H9 (cell line): ENCODE measurements around the gene BTBD19. TPM values are rescaled to one million over a fixed set of nuclear protein-coding genes. Genes with fewer than 3 reads are reported as not detected.

Experiments
- DNase-seq: peaks from one replicate; pipeline ENCODE4 v3.0.0-alpha.2; 2017
- H2AFZ ChIP-seq: one replicate; pipeline ENCODE4 v1.6.1; 2013; ENCODE audit warnings: mild to moderate bottlenecking, low read length, control low read depth, moderate library complexity
- H2AK5ac ChIP-seq: 2 replicates; pipeline ENCODE4 v1.6.1; 2013; ENCODE audit warnings: low read length, control low read depth, mixed read lengths; ENCODE audit not compliant: insufficient read length
- H2BK120ac ChIP-seq: one replicate; pipeline ENCODE4 v1.6.1; 2013; ENCODE audit warnings: low read depth, mild to moderate bottlenecking, low read length, control low read depth, inconsistent platforms; ENCODE audit not compliant: poor library complexity, severe bottlenecking
- H2BK12ac ChIP-seq: 2 replicates; pipeline ENCODE4 v1.6.1; 2013; ENCODE audit warnings: low read length, control low read depth, mixed read lengths, low read depth; ENCODE audit not compliant: insufficient read length
- H2BK15ac ChIP-seq: 2 replicates; pipeline ENCODE4 v1.6.1; 2013; ENCODE audit warnings: low read depth, low read length, control low read depth
- H2BK20ac ChIP-seq: one replicate; pipeline ENCODE4 v1.6.1; 2013; ENCODE audit warnings: low read depth, mild to moderate bottlenecking, low read length, control low read depth, inconsistent platforms; ENCODE audit not compliant: poor library complexity, severe bottlenecking
- H2BK5ac ChIP-seq: 2 replicates; pipeline ENCODE4 v1.6.1; 2013; ENCODE audit warnings: low read length, control low read depth, mixed read lengths; ENCODE audit not compliant: insufficient read length
- H3K14ac ChIP-seq: 2 replicates; pipeline ENCODE4 v1.6.1; 2013; ENCODE audit warnings: low read length, control low read depth; ENCODE audit not compliant: insufficient read depth
- H3K18ac ChIP-seq: 2 replicates; pipeline ENCODE4 v1.6.1; 2013; ENCODE audit warnings: low read depth, mild to moderate bottlenecking, mixed read lengths, low read length, control low read depth; ENCODE audit not compliant: insufficient read length
- H3K23ac ChIP-seq: 2 replicates; pipeline ENCODE4 v1.6.1; 2013; ENCODE audit warnings: low read length, control low read depth, mixed read lengths, low read depth; ENCODE audit not compliant: insufficient read length
- H3K23me2 ChIP-seq: 2 replicates; pipeline ENCODE4 v1.6.1; 2013; ENCODE audit warnings: low read depth, mild to moderate bottlenecking, mixed read lengths, low read length, control low read depth; ENCODE audit not compliant: insufficient read length, poor library complexity, severe bottlenecking
- H3K27ac ChIP-seq: 2 replicates; pipeline ENCODE4 v1.5.1; 2013; ENCODE audit warnings: low read length, control low read depth, mixed read lengths, low read depth; ENCODE audit not compliant: insufficient read length
- H3K27me3 ChIP-seq: 2 replicates; pipeline ENCODE4 v1.6.1; 2013; ENCODE audit warnings: low read length, control low read depth, inconsistent platforms; ENCODE audit not compliant: insufficient read depth
- H3K4ac ChIP-seq: 2 replicates; pipeline ENCODE4 v1.6.1; 2013; ENCODE audit warnings: low read depth, mild to moderate bottlenecking, control low read depth, inconsistent platforms, low read length, moderate library complexity
- H3K4me1 ChIP-seq: 2 replicates; pipeline ENCODE4 v1.6.1; 2013; ENCODE audit warnings: low read length, control low read depth, inconsistent platforms; ENCODE audit not compliant: insufficient read depth
- H3K4me2 ChIP-seq: 2 replicates; pipeline ENCODE4 v1.6.1; 2013; ENCODE audit warnings: low read length, control low read depth, mixed read lengths; ENCODE audit not compliant: insufficient read length, insufficient read depth
- H3K56ac ChIP-seq: 2 replicates; pipeline ENCODE4 v1.6.1; 2013; ENCODE audit warnings: low read depth, mild to moderate bottlenecking, mixed read lengths, low read length, control low read depth; ENCODE audit not compliant: insufficient read length
- H3K79me1 ChIP-seq: 2 replicates; pipeline ENCODE4 v1.6.1; 2013; ENCODE audit warnings: low read depth, mild to moderate bottlenecking, moderate library complexity, low read length, control low read depth, inconsistent platforms; ENCODE audit not compliant: insufficient read depth, poor library complexity, severe bottlenecking
- H3K79me2 ChIP-seq: 2 replicates; pipeline ENCODE4 v1.6.1; 2013; ENCODE audit warnings: low read length, control low read depth, inconsistent platforms; ENCODE audit not compliant: insufficient read depth
- H3K9ac ChIP-seq: 2 replicates; pipeline ENCODE4 v1.6.1; 2013; ENCODE audit warnings: low read length, control low read depth, mixed read lengths; ENCODE audit not compliant: insufficient read length; ENCODE audit errors: extremely low read depth
- H3K9me3 ChIP-seq: one replicate; pipeline ENCODE4 v1.6.1; 2013; ENCODE audit warnings: low read depth, low read length, inconsistent platforms; ENCODE audit not compliant: control insufficient read depth
- H3T11ph ChIP-seq: one replicate; pipeline ENCODE4 v1.6.1; 2013; ENCODE audit warnings: mild to moderate bottlenecking, low read length, control low read depth, inconsistent platforms
- H4K20me1 ChIP-seq: one replicate; pipeline ENCODE4 v1.6.1; 2013; ENCODE audit not compliant: control insufficient read depth, insufficient read length, insufficient read depth
- H4K5ac ChIP-seq: 2 replicates; pipeline ENCODE4 v1.6.1; 2013; ENCODE audit warnings: low read depth, mild to moderate bottlenecking, mixed read lengths, low read length, control low read depth; ENCODE audit not compliant: insufficient read length
- H4K8ac ChIP-seq: replicated peaks from 2 replicates; pipeline ENCODE4 v1.6.1; 2013; ENCODE audit warnings: low read length, control low read depth, mixed read lengths, low read depth; ENCODE audit not compliant: insufficient read length
- H4K91ac ChIP-seq: 2 replicates; pipeline ENCODE4 v1.6.1; 2013; ENCODE audit warnings: low read depth, mild to moderate bottlenecking, moderate library complexity, mixed read lengths, low read length, control low read depth; ENCODE audit not compliant: insufficient read length
- H3K27ac Mint-ChIP-seq, 3 experiments: 2 replicates in 2 of 3; 3 replicates in 1 of 3; pipeline ENCODE4 v1.8.0; 2020 to 2021; ENCODE audit warnings: mixed read lengths in 3 of 3, mild to moderate bottlenecking in 1 of 3, moderate library complexity in 1 of 3
- H3K27me3 Mint-ChIP-seq: 2 replicates; pipeline ENCODE4 v1.8.0; 2021; ENCODE audit warnings: low read depth, mild to moderate bottlenecking, moderate library complexity, mixed read lengths
- H3K36me3 Mint-ChIP-seq, 3 experiments: 2 replicates in 2 of 3; 3 replicates in 1 of 3; pipeline ENCODE4 v1.8.0; 2020 to 2021; ENCODE audit warnings: low read depth in 3 of 3, mixed read lengths in 3 of 3; ENCODE audit not compliant: insufficient read depth in 1 of 3
- H3K4me1 Mint-ChIP-seq, 2 experiments: 2 replicates each; pipeline ENCODE4 v1.8.0; 2020; ENCODE audit warnings: mixed read lengths in 2 of 2
- H3K4me3 Mint-ChIP-seq, 2 experiments: 2 replicates in 1 of 2; 3 replicates in 1 of 2; pipeline ENCODE4 v1.8.0; 2020 to 2021; ENCODE audit warnings: mild to moderate bottlenecking in 2 of 2, mixed read lengths in 2 of 2, moderate library complexity in 1 of 2
- H3K9me3 Mint-ChIP-seq, 2 experiments: 2 replicates in 1 of 2; 3 replicates in 1 of 2; pipeline ENCODE4 v1.8.0; 2020; ENCODE audit warnings: mild to moderate bottlenecking in 2 of 2, mixed read lengths in 2 of 2, moderate library complexity in 1 of 2
- WGBS: extraction: QIAGEN DNeasy Blood & Tissue Kit; methylation state at CpG from one replicate; pipeline ENCODE4 v1.1.7; 2013; ENCODE audit warnings: missing lambda C conversion rate, low lambda C conversion rate, mixed read lengths; ENCODE audit not compliant: insufficient read length; ENCODE audit errors: extremely low coverage; 5-methylcytosine and 5-hydroxymethylcytosine counted together
- total RNA-seq: library from RNA; stranded (reverse); gene quantifications from 2 replicates; pipeline ENCODE4 v1.2.1, GENCODE V29; 2021
- TF ChIP-seq, protein P1 (sequence below): fragments of 200-600 bp; sonication (generic); conservative IDR thresholded peaks from 3 replicates; pipeline ENCODE4 v1.8.0; 2021; ENCODE audit warnings: antibody characterized with exemption, mild to moderate bottlenecking

Gene BTBD19
- total RNA-seq, 1 experiment from 2014 or later = 1.9 TPM

DNA sequence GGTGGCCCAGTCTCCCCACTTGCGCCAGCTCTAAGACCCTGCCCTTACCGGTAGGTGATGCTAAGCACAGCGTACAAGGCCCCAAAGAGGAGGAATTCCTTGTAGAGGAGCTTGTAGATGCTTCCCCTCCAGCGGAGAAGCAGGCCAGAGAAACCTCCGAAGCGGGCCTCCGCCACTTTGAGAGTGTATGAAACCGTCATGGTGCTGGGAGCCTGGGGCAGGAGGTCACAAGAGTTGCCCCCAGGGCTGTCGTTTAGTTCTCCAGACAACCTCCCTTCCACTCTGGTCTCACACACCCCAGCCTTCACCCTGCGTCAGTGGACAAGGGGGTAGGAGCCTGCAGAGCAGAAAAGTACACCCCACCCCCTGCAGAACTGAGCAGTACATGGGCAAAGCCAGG lies 20.8 kb upstream of the BTBD19 start:
- Mint-ChIP-seq H3K27me3 (peaks cover 12% of the 10 kb centered on the region), H3K9me3 (no peaks in the 10 kb centered on the region; a peak in 1 of 5 replicates), H3K36me3 (peaks cover 0 to 3% (median 0%) of the 10 kb centered on the region in 3 experiments; a peak in 3 of 7 replicates), H3K4me1 (peaks cover 29 to 39% of the 10 kb centered on the region in 2 experiments), H3K27ac (no peak overlapping the region), H3K4me3 (no peak overlapping the region)
- WGBS = no CpG with 5 or more reads among the region's 10 CpGs
- H3K23me2 ChIP-seq = peaks cover 9% of the 10 kb centered on the region
- no peak overlapping the region for H3T11ph ChIP-seq
- H3K9me3 ChIP-seq = no peaks in the 10 kb centered on the region
- H3K27me3 ChIP-seq = no peaks in the 10 kb centered on the region
- H3K9ac ChIP-seq = no peak overlapping the region
- no peak overlapping the region for H2BK12ac ChIP-seq
- H4K91ac ChIP-seq = no peak overlapping the region
- no peak overlapping the region for H4K5ac ChIP-seq
- no peak overlapping the region for H2AFZ ChIP-seq
- TF ChIP-seq, protein P1, sequence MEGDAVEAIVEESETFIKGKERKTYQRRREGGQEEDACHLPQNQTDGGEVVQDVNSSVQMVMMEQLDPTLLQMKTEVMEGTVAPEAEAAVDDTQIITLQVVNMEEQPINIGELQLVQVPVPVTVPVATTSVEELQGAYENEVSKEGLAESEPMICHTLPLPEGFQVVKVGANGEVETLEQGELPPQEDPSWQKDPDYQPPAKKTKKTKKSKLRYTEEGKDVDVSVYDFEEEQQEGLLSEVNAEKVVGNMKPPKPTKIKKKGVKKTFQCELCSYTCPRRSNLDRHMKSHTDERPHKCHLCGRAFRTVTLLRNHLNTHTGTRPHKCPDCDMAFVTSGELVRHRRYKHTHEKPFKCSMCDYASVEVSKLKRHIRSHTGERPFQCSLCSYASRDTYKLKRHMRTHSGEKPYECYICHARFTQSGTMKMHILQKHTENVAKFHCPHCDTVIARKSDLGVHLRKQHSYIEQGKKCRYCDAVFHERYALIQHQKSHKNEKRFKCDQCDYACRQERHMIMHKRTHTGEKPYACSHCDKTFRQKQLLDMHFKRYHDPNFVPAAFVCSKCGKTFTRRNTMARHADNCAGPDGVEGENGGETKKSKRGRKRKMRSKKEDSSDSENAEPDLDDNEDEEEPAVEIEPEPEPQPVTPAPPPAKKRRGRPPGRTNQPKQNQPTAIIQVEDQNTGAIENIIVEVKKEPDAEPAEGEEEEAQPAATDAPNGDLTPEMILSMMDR = no peak
- H2BK5ac ChIP-seq = no peak overlapping the region
- no peak overlapping the region for H2BK120ac ChIP-seq
- H4K8ac ChIP-seq = no peak overlapping the region
- no peak overlapping the region for H3K4me2 ChIP-seq
- no peak for DNase-seq
- no peak overlapping the region for H3K23ac ChIP-seq
- no peak overlapping the region for H2BK20ac ChIP-seq
- H3K27ac ChIP-seq = no peak overlapping the region
- no peak overlapping the region for H3K4ac ChIP-seq
- H2AK5ac ChIP-seq = no peak overlapping the region
- H4K20me1 ChIP-seq = no peaks in the 10 kb centered on the region
- H3K79me2 ChIP-seq = no peaks in the 10 kb centered on the region
- no peaks in the 10 kb centered on the region for H3K79me1 ChIP-seq
- no peaks in the 10 kb centered on the region for H3K4me1 ChIP-seq
- H3K18ac ChIP-seq = no peak overlapping the region
- H3K56ac ChIP-seq = no peak overlapping the region
- H2BK15ac ChIP-seq = no peak overlapping the region
- no peak overlapping the region for H3K14ac ChIP-seq
